Tibial nerve (tissue), 4 donors: ENCODE results near the gene TEKT5.

Experiments used
- EP300 ChIP-seq, 2 donors: sonication (generic); formaldehyde crosslinking; IDR thresholded peaks; one replicate each; pipeline ENCODE4 v1.6.1; 2017; ENCODE audit warnings: antibody characterized with exemption in 2 of 2, mild to moderate bottlenecking in 1 of 2
- TF ChIP-seq, protein P1 (sequence below), 5 experiments: fragments of 200-600 bp in 3 of 5; fragments of 450-650 bp in 2 of 5; sonication (generic) in 3 of 5; IDR thresholded peaks; one replicate each; pipeline ENCODE4 v1.5.1; 2016 to 2019; ENCODE audit warnings: antibody characterized with exemption in 5 of 5, mild to moderate bottlenecking in 3 of 5, moderate library complexity in 2 of 5

DNA sequence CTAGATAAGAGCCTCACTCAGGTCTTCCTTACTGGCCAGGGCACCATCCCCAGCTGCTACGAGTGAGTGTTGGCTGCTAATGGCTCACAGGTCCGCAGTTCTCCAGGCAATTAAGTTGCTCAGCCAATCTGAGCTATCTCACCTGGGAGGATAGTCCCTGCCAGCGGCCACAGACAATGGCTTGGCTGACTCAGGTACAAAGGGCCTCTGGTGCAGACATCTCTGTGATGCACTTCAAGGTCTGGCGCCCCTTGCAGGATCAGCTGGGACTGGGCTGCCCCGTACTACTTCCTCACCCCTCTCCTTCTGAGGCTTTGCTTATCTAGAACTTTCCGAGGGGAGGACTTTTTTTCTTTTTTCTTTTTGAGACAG lies 65.2 kb downstream of the TEKT5 start:
- TF ChIP-seq, protein P1, sequence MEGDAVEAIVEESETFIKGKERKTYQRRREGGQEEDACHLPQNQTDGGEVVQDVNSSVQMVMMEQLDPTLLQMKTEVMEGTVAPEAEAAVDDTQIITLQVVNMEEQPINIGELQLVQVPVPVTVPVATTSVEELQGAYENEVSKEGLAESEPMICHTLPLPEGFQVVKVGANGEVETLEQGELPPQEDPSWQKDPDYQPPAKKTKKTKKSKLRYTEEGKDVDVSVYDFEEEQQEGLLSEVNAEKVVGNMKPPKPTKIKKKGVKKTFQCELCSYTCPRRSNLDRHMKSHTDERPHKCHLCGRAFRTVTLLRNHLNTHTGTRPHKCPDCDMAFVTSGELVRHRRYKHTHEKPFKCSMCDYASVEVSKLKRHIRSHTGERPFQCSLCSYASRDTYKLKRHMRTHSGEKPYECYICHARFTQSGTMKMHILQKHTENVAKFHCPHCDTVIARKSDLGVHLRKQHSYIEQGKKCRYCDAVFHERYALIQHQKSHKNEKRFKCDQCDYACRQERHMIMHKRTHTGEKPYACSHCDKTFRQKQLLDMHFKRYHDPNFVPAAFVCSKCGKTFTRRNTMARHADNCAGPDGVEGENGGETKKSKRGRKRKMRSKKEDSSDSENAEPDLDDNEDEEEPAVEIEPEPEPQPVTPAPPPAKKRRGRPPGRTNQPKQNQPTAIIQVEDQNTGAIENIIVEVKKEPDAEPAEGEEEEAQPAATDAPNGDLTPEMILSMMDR (IDR thresholded peaks at IDR 0.05): no peak
- no peak for TF ChIP-seq EP300 (IDR thresholded peaks at IDR 0.05)
